BE2C (cell line): ENCODE measurements around the gene BRIP1.
"Not testable (repeated sequence)": the region's sequence is repeated elsewhere in the genome, so short reads cannot be mapped to it uniquely, and the experiment has no call there.

Source experiments
- DNase-seq: peaks from one replicate; pipeline ENCODE4 v3.0.0-alpha.2; 2020
- H3K27me3 ChIP-seq: fragments of 250-450 bp; sonication (Bioruptor Pico); 2 replicates; pipeline ENCODE4 v1.5.1; 2020; ENCODE audit warnings: mild to moderate bottlenecking
- H3K36me3 ChIP-seq: fragments of 250-450 bp; sonication (Bioruptor Pico); 2 replicates; pipeline ENCODE4 v1.5.1; 2020; ENCODE audit warnings: mild to moderate bottlenecking
- H3K4me1 ChIP-seq: fragments of 250-450 bp; sonication (Bioruptor Pico); 2 replicates; pipeline ENCODE4 v1.5.1; 2020
- H3K4me3 ChIP-seq: 2 replicates; pipeline ENCODE4 v1.5.1; 2011; ENCODE audit warnings: low read depth, low read length
- H3K9me3 ChIP-seq: fragments of 250-450 bp; sonication (Bioruptor Pico); 2 replicates; pipeline ENCODE4 v1.5.1; 2020
- TF ChIP-seq, protein P1 (sequence below): IDR thresholded peaks from 2 replicates; pipeline ENCODE4 v1.5.1; 2012; ENCODE audit warnings: mild to moderate bottlenecking, low read depth, low read length

The BRIP1 gene

DNA sequence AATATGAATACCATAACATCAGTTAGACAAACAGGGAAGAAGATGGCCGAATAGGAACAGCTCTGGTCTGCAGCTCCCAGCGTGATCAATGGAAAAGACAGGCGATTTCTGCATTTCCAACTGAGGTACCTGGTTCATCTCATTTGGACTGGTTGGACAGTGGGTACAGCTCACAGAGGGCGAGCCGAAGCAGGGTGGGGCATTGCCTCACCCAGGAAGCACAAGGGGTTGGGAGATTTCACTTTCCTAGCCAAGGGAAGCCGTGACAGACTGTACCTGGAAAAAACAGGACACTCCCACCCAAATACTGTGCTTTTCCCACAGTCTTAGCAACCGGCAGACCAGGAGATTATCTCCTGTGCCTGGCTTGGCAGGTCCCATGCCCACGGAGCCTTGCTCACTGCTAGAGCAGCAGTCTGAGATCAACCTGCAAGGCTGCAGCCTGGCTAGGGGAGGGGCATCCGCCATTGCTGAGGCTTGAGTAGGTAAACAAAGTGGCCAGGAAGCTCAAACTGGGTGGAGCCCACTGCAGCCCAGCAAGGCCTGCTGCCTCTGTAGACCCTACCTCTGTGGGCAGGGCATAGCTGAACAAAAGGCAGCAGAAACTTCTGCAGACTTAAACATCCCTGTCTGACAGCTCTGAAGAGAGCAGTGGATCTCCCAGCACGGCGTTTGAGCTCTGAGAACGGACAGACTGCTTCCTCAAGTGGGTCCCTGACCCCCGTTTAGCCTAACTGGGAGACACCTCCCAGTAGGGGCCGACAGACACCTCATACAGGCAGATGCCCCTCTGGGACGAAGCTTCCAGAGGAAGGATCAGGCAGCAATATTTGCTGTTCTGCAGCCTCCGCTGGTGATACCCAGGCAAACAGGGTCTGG lies 190.1 kb downstream of the BRIP1 start:
- not testable (repeated sequence) for H3K27me3 ChIP-seq, DNase-seq, H3K9me3 ChIP-seq, H3K36me3 ChIP-seq, H3K4me3 ChIP-seq, H3K4me1 ChIP-seq

DNA sequence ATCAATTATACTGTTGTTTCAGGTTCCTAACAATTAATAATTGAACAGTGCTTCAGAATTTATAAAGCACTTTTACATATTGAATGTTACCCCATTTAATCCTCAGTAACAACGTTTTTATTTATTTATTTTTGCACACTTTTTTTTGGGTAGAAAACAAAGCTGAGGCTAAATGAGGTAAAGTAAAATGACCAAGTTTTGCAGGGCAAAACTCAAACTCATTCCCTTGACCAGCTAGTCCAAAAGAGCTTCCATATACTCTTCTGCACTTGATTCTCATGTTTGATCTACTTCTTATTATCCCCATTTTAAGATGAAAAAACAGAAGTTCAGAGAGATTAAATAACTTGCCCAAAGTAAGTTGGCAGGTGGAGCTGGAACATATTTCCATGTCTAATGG lies 191.2 kb downstream of the BRIP1 start:
- no peaks in the 10 kb centered on the region for H3K4me1 ChIP-seq
- H3K27me3 ChIP-seq: no peaks in the 10 kb centered on the region
- DNase-seq: no peak
- TF ChIP-seq, protein P1, sequence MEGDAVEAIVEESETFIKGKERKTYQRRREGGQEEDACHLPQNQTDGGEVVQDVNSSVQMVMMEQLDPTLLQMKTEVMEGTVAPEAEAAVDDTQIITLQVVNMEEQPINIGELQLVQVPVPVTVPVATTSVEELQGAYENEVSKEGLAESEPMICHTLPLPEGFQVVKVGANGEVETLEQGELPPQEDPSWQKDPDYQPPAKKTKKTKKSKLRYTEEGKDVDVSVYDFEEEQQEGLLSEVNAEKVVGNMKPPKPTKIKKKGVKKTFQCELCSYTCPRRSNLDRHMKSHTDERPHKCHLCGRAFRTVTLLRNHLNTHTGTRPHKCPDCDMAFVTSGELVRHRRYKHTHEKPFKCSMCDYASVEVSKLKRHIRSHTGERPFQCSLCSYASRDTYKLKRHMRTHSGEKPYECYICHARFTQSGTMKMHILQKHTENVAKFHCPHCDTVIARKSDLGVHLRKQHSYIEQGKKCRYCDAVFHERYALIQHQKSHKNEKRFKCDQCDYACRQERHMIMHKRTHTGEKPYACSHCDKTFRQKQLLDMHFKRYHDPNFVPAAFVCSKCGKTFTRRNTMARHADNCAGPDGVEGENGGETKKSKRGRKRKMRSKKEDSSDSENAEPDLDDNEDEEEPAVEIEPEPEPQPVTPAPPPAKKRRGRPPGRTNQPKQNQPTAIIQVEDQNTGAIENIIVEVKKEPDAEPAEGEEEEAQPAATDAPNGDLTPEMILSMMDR: no peak
- H3K9me3 ChIP-seq: no peaks in the 10 kb centered on the region
- H3K36me3 ChIP-seq: no peaks in the 10 kb centered on the region
- H3K4me3 ChIP-seq: no peak overlapping the region

DNA sequence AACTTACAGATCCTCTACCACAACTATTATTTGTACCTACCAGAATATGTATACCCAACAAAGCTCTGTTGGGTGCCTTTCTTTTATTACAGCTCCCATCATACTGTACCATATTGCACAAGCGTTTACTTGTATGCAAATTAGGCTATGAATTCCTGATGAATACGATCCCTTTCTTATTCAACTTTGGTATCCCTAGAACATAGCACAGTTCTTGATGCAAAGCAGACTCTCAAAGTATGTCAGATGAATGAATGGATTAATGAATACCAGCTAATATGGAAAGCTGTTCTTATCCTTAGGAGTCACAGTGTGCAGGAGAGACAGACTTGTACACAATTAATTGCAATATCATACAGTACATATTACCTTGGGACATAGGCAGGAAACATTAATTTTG lies 192.6 kb downstream of the BRIP1 start:
- TF ChIP-seq, protein P1: no peak
- Histone ChIP-seq H3K36me3 (no peaks in the 10 kb centered on the region), H3K4me3 (no peak overlapping the region), H3K9me3 (no peaks in the 10 kb centered on the region), H3K4me1 (no peaks in the 10 kb centered on the region), H3K27me3 (no peaks in the 10 kb centered on the region)
- no peak for DNase-seq

DNA sequence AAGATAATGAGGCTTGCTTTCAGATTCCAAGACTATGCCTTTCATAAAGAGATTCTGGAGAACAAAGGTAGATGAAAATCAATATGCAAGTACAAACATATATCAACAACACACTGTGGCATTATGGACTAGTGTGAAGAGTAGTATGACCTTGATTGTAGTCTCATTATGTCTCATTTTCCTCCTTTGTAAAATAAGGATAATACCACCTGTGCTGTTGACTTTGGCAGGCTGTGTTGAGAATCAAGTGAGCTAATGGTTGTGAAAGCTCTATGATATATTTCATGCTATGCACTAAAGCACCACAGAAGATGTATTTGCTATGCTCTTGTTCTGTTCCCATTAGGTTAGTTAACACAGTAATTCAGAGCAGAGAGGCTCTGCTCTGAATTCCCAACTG lies 193.8 kb downstream of the BRIP1 start:
- no peak overlapping the region for H3K4me3 ChIP-seq
- H3K9me3 ChIP-seq: no peaks in the 10 kb centered on the region
- no peaks in the 10 kb centered on the region for H3K36me3 ChIP-seq
- DNase-seq: no peak
- TF ChIP-seq, protein P1: no peak
- no peaks in the 10 kb centered on the region for H3K4me1 ChIP-seq
- no peaks in the 10 kb centered on the region for H3K27me3 ChIP-seq

DNA sequence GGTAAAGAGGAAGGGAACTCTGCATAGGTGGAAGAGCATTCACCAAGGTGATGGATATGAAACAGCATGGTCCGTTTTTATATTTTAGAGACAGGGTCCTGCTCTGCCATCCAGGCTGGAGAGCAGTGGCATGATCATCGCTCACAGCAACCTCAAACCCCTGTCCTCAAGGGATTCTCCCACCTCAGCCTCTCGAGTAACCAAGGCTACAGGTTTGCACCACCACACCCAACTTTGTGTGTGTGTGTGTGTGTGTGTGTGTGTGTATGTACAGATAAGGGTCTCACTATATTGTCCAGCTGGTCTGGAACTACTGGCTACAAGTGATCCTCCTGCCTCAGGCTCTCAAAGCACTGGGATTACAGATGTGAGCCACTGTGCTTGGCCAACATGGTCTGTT lies 194.8 kb downstream of the BRIP1 start:
- H3K27me3 ChIP-seq: no peaks in the 10 kb centered on the region
- H3K9me3 ChIP-seq: no peaks in the 10 kb centered on the region
- no peaks in the 10 kb centered on the region for H3K4me1 ChIP-seq
- no peak for DNase-seq
- no peak overlapping the region for H3K4me3 ChIP-seq
- no peaks in the 10 kb centered on the region for H3K36me3 ChIP-seq
- TF ChIP-seq, protein P1: no peak

DNA sequence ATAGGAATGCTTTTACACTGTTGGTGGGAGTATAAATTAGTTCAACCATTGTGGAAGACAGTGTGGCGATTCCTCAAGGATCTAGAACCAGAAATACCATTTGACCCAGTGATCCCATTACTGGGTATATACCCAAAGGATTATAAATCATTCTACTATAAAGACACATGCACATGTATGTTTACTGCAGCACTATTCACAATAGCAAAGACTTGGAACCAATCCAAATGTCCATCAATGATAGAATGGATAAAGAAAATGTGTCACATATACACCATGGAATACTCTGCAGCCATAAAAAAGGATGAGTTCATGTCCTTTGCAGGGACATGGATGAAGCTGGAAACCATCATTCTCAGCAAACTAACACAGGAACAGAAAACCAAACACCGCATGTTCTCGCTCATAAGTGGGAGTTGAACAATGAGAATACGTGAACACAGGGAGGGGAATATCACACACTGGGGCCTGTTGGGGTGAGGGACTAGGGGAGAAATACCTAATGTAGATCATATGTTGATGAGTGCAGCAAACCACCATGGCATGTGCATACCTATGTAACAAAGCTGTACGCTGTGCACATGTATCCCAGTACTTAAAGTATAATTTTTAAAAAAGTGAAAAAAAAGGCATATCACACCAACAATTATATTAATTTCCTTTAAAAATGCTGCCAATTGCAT lies 196.8 kb downstream of the BRIP1 start:
- DNase-seq, H3K36me3 ChIP-seq, H3K9me3 ChIP-seq, H3K4me3 ChIP-seq, H3K27me3 ChIP-seq, H3K4me1 ChIP-seq: not testable (repeated sequence)

DNA sequence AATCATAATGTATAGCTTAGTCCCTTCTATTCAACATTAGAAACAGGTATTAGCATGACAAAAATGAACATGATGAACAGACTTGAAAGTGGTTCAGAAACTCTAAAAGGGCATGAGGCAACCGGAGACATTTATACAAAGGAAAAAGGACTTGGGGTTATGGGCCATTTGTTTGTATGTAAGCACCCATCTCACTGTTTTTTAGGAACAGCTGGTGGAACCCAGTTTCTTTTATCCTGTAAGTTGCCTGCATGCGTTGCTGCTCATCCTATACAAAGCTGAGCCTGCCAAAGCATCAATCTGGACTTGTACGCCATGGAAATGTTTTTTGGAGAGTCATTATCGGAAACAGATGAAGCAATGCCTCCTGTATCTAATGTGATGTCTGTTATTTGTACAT lies 200.0 kb downstream of the BRIP1 start:
- TF ChIP-seq, protein P1: no peak
- H3K4me3 ChIP-seq: no peak overlapping the region
- no peaks in the 10 kb centered on the region for H3K4me1 ChIP-seq
- no peaks in the 10 kb centered on the region for H3K27me3 ChIP-seq
- no peaks in the 10 kb centered on the region for H3K36me3 ChIP-seq
- no peak for DNase-seq
- no peaks in the 10 kb centered on the region for H3K9me3 ChIP-seq
